Heart left ventricle (tissue), 16 donors: ENCODE results near the gene TMBIM4. TPM values are rescaled to one million over a fixed set of nuclear protein-coding genes. Genes with fewer than 3 reads are reported as not detected.

Source experiments
- ATAC-seq, 4 donors: fragments of 200-7000 bp; cut with Tn5 transposase; one replicate each; pipeline ENCODE4 v1.9.1; 2020 to 2022; ENCODE audit warnings: moderate library complexity in 4 of 4, mild to moderate bottlenecking in 3 of 4, moderate number of reproducible peaks in 1 of 4
- DNase-seq, 5 donors: peaks; one replicate each; pipeline ENCODE4 v3.0.0-alpha.2; 2020
- H3K27ac ChIP-seq, 12 donors: fragments of 200-600 bp; sonication (generic) in 4 of 12; one replicate each; pipeline versions ENCODE4 v1.5.0 to v1.8.0; 2016 to 2022; ENCODE audit warnings: mild to moderate bottlenecking in 2 of 12
- H3K27me3 ChIP-seq, 9 donors: fragments of 200-600 bp; sonication (generic) in 2 of 9; one replicate each; pipeline versions ENCODE4 v1.5.1 to v1.8.0; 2016 to 2022; ENCODE audit warnings: mild to moderate bottlenecking in 3 of 9
- H3K36me3 ChIP-seq, 9 donors: fragments of 200-600 bp; sonication (generic) in 2 of 9; one replicate each; pipeline versions ENCODE4 v1.5.0 to v1.8.0; 2018 to 2022; ENCODE audit warnings: mild to moderate bottlenecking in 2 of 9
- H3K4me1 ChIP-seq, 12 donors: fragments of 200-600 bp; sonication (generic) in 4 of 12; one replicate each; pipeline versions ENCODE4 v1.5.0 to v1.8.0; 2016 to 2022; ENCODE audit warnings: mild to moderate bottlenecking in 3 of 12
- H3K4me3 ChIP-seq, 12 donors: fragments of 200-600 bp; sonication (generic) in 4 of 12; one replicate each; pipeline versions ENCODE4 v1.5.0 to v1.8.0; 2017 to 2022; ENCODE audit warnings: mild to moderate bottlenecking in 9 of 12, moderate library complexity in 4 of 12
- H3K9me3 ChIP-seq, 12 donors: fragments of 200-600 bp; sonication (generic) in 4 of 12; one replicate each; pipeline versions ENCODE4 v1.5.0 to v1.8.0; 2016 to 2022; ENCODE audit warnings: mild to moderate bottlenecking in 1 of 12
- POLR2A ChIP-seq, 2 donors: fragments of 450-650 bp; IDR thresholded peaks; one replicate each; pipeline ENCODE4 v1.6.1; 2017; ENCODE audit warnings: antibody characterized with exemption in 2 of 2, mild to moderate bottlenecking in 2 of 2, moderate library complexity in 2 of 2
- WGBS, 4 donors: extraction: QIAGEN DNeasy Blood & Tissue Kit in 2 of 4; methylation state at CpG; one replicate each; pipeline versions ENCODE4 v1.1.5 to v1.1.7; 2013 to 2018; 5-methylcytosine and 5-hydroxymethylcytosine counted together
- intact Hi-C, 10 donors: fragments of 100-400 bp; cut with DNase I; formaldehyde crosslinking; loops; one replicate each; pipeline versions ENCODE4 v1.11.1 to v1.14.2; 2022
- polyA plus RNA-seq, 2 donors: library from polyadenylated mRNA; stranded (reverse); fragments of 200-250 nt; gene quantifications; one replicate each; pipeline ENCODE4 v1.2.3, GENCODE V29; 2013
- total RNA-seq, 9 donors: library from RNA; depleted of rRNA in 2 of 9; stranded (reverse); fragments of >200 nt in 2 of 9; fragmentation: NEBNext Ultra II Directional in 3 of 9; extraction: Animal tissue kit (Norgen Biotek cat#: 25700) in 3 of 9; gene quantifications; one replicate each; pipeline versions ENCODE4 v1.1.0 to v1.2.4, GENCODE V29; 2016 to 2023
- TF ChIP-seq, protein P1 (sequence below), 12 donors: fragments of 200-600 bp; sonication (generic) in 4 of 12; IDR thresholded peaks; one replicate each; pipeline versions ENCODE4 v1.5.0 to v1.8.0; 2018 to 2022; ENCODE audit warnings: antibody characterized with exemption in 12 of 12, mild to moderate bottlenecking in 5 of 12
- donor health status: ischemic (EF 13 %, LVEDD 7.1; RV severe dilation, severe dysfunction).
- donor health status: healthy with polysubstance abuse.
- donor health status: DM: no; HTN: yes; CAD: no.
- donor health status: DM: no; HTN: no; CAD: no.
- donor health status: ischemic (EF 25% LVEDD 6.9; RV normal size, moderate dysfunction).
- donor health status: ischemic (EF 25% LVEDD 5.7; RV mildly dilated, moderate dysfunction).
- donor health status: healthy.
- donor health status: DM: yes; HTN: yes; CAD: no.
- donor health status: ischemic (EF 35%, LVEDD 5.7; RV mildly dilated, moderate dysfunction).
- donor health status: nonischemic (EF 11% LVEDD 7.7; RV severe dilation, severe dysfunction).
- donor health status: DM: yes; HTN: yes; CAD: no.
- donor health status: PGD.
- donor health status: ischemic (EF 29% LVEDD 5.4; RV normal size, mild dysfunction).
- donor health status: nonischemic (EF 23%, LVEDD 6.1; RV moderate dilation, normal function).

Gene TMBIM4
- total and polyA plus RNA-seq, 11 donors, result 52.2 to 131 (median 86.2) TPM

DNA sequence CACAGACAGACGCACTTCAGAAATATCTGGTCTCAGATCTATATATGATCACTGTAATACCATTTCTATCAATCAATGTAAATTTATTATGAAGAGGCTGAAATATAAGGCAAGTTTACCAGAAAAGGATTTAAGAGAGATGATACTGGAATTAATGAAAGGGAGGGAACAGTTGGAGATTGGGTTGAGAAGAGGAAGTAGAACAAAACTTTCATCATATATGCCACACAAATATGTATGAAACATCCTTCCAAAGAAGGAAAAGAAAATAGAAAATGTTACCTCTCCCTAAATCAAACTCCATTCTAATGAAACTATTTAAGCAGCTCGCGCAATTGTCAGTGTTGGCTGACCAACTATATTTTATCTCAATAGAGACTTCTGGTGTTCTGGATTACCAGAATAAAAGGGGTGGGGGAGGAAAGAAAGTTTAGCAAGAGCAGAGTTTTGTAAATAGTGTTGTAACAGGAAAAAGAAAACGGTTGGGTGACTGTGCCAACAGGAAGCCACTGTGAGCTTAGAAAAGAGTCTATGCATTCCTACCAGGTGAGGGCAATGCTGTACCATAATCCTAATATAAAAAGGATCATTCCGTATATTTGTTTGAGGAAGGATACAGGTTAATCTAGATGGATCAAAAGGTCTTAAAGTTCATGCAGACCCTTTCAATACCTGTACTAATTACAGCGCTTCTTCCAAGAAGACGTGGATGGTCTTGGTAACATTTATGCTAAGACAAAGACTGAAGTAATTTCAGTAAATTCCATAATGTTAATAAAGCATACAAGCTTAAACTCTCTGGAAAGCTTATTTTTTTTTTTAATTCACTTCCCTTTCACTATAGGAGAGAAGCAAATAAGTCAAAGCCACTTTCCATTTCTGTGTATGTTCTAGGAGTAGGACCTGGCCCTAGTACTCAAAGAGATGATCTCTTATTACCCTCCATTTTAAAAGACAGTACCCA is 24.7 kb downstream of the TMBIM4 start:
- peak; percentile 56 to 86 (median 84) for ATAC-seq
- DNase-seq, result peak in 2 of 5 donors; percentile 32 to 46
- Histone ChIP-seq H3K27me3 (no peaks in the 10 kb centered on the region), H3K4me1 (peaks cover 3 to 42% (median 19%) of the 10 kb centered on the region in 12 donors), H3K9me3 (peaks cover 0 to 24% (median 16%) of the 10 kb centered on the region in 12 donors), H3K27ac (peak overlapping the region in 11 of 12 donors; percentile 20 to 80 (median 62)), H3K36me3 (peaks cover 0 to 80% (median 56%) of the 10 kb centered on the region in 9 donors), H3K4me3 (no peak overlapping the region)
- TF ChIP-seq, protein P1, sequence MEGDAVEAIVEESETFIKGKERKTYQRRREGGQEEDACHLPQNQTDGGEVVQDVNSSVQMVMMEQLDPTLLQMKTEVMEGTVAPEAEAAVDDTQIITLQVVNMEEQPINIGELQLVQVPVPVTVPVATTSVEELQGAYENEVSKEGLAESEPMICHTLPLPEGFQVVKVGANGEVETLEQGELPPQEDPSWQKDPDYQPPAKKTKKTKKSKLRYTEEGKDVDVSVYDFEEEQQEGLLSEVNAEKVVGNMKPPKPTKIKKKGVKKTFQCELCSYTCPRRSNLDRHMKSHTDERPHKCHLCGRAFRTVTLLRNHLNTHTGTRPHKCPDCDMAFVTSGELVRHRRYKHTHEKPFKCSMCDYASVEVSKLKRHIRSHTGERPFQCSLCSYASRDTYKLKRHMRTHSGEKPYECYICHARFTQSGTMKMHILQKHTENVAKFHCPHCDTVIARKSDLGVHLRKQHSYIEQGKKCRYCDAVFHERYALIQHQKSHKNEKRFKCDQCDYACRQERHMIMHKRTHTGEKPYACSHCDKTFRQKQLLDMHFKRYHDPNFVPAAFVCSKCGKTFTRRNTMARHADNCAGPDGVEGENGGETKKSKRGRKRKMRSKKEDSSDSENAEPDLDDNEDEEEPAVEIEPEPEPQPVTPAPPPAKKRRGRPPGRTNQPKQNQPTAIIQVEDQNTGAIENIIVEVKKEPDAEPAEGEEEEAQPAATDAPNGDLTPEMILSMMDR (IDR thresholded peaks at IDR 0.05), result peak in 11 of 12 donors; percentile 45 to 77 (median 68)
- TF ChIP-seq POLR2A (IDR thresholded peaks at IDR 0.05), result no peak
- WGBS, 4 donors, result 40 to 52% (median 41%) methylated on average over 7 of the region's 7 CpGs
- intact Hi-C loops, result loop anchor here in 5 of 10 donors (5.0 to 10.0 kb wide), 4 partner anchors 152 to 550 kb away; partner anchors contain the start of gene HELB (in 2 of the 5)

GRCh38 chr12:66143868-66144267 is 25.9 kb downstream of the TMBIM4 start:
- H3K4me1 ChIP-seq, result peaks cover 3 to 51% (median 21%) of the 10 kb centered on the region in 12 donors
- DNase-seq, result no peak
- ATAC-seq, result peak; percentile 78 to 91 (median 90)
- H3K36me3 ChIP-seq, result peaks cover 0 to 87% (median 55%) of the 10 kb centered on the region in 9 donors
- WGBS, 4 donors, result 64 to 71% (median 66%) methylated on average over 1 of the region's 1 CpG
- H3K27ac ChIP-seq, result peak overlapping the region in 10 of 12 donors; percentile 3 to 80 (median 63)
- H3K4me3 ChIP-seq, result no peak overlapping the region
- intact Hi-C loops, result loop anchor here in 4 of 10 donors (10.0 kb wide), 3 partner anchors 161 to 551 kb away; partner anchors contain the start of gene HELB (in 2 of the 4)
- peaks cover 0 to 26% (median 16%) of the 10 kb centered on the region in 12 donors for H3K9me3 ChIP-seq
- H3K27me3 ChIP-seq, result no peaks in the 10 kb centered on the region
- TF ChIP-seq, protein P1 (IDR thresholded peaks at IDR 0.05), result no peak
- no peak for TF ChIP-seq POLR2A (IDR thresholded peaks at IDR 0.05)

- Histone ChIP-seq H3K27me3 (no peaks in the 10 kb centered on the region), H3K36me3 (peaks cover 0 to 86% (median 55%) of the 10 kb centered on the region in 9 donors), H3K9me3 (peaks cover 0 to 26% (median 16%) of the 10 kb centered on the region in 12 donors), H3K4me3 (no peak overlapping the region), H3K27ac (peak overlapping the region in 8 of 12 donors; percentile 5 to 80 (median 66)), H3K4me1 (peaks cover 3 to 52% (median 22%) of the 10 kb centered on the region in 12 donors)
- DNase-seq (no peak), ATAC-seq (no peak)
- intact Hi-C loops, result loop anchor here in 4 of 10 donors (10.0 kb wide), 3 partner anchors 162 to 552 kb away; partner anchors contain the start of gene HELB (in 2 of the 4)
- TF ChIP-seq, protein P1 (IDR thresholded peaks at IDR 0.05), result no peak
- no peak for TF ChIP-seq POLR2A (IDR thresholded peaks at IDR 0.05)
Measured at GRCh38 chr12:66142826-66143225, 27.0 kb downstream of the TMBIM4 start.

GRCh38 chr12:66141299-66141698 is 28.5 kb downstream of the TMBIM4 start:
- intact Hi-C loops, result loop anchor here in 4 of 10 donors (10.0 kb wide), 3 partner anchors 164 to 554 kb away; partner anchors contain the start of gene HELB (in 2 of the 4)
- Histone ChIP-seq H3K4me1 (peaks cover 3 to 52% (median 21%) of the 10 kb centered on the region in 12 donors), H3K36me3 (peaks cover 0 to 86% (median 55%) of the 10 kb centered on the region in 9 donors), H3K9me3 (peaks cover 0 to 26% (median 16%) of the 10 kb centered on the region in 12 donors), H3K4me3 (no peak overlapping the region), H3K27me3 (no peaks in the 10 kb centered on the region), H3K27ac (no peak overlapping the region)
- no peak for DNase-seq
- ATAC-seq, result no peak
- WGBS, 4 donors, result 96 to 99% (median 98%) methylated on average over 2 of the region's 2 CpGs
- TF ChIP-seq POLR2A (IDR thresholded peaks at IDR 0.05), result no peak
- TF ChIP-seq, protein P1 (IDR thresholded peaks at IDR 0.05), result no peak
